ENCODE measurements around the gene STING1. TPM values are rescaled to one million over a fixed set of nuclear protein-coding genes. Genes with fewer than 3 reads are reported as not detected.

STING1 gene
- total and polyA plus RNA-seq, 10 of the 15 experiments (the other 5 are each of a cell fraction or from before 2014, with no cell fraction given), result 10.1 to 56.1 (median 41.0) TPM

- POLR2A ChIA-PET, result interaction anchor here (0.7 to 3.0 kb wide), 9 partner anchors 11 to 135 kb away, joined by 3 to 12 read pairs (median 6); partner anchors contain the start of gene DNAJC18
- WGBS (ENCODE audit: insufficient coverage, insufficient replicate concordance, low lambda C conversion rate, missing lambda C conversion rate), result 84% methylated on average over 6 of the region's 6 CpGs
- CTCF ChIA-PET, result interaction anchor here (0.7 to 10.1 kb wide), 39 partner anchors 8 to 689 kb away, joined by 3 to 491 read pairs (median 5); partner anchors contain the start of genes DNAJC18, PAIP2, SMIM33 and STING1
- Histone ChIP-seq H3K27ac (ENCODE audit: control insufficient read depth, insufficient read depth) (no peak overlapping the region), H3K79me2 (ENCODE audit: control insufficient read depth, insufficient read depth, low read length) (no peaks in the 10 kb centered on the region), H3K4me2 (ENCODE audit: control insufficient read depth, insufficient read depth) (no peak overlapping the region), H3K9me3 (replicated peaks; ENCODE audit: control insufficient read depth, insufficient read depth, low read length) (no peaks in the 10 kb centered on the region; the same call in 2 of the 3 replicates), H4K20me1 (ENCODE audit: control insufficient read depth, insufficient read depth) (no peaks in the 10 kb centered on the region), H3K4me3 (no peak overlapping the region), H3K36me3 (ENCODE audit: control insufficient read depth in 2 of 2, insufficient read depth in 2 of 2, low read length in 1 of 2) (no peaks in the 10 kb centered on the region), H3K4me1 (ENCODE audit: control insufficient read depth, insufficient read depth, low read length) (peaks cover 19% of the 10 kb centered on the region), H3K9ac (ENCODE audit: control insufficient read depth, insufficient read depth, low read length) (no peak overlapping the region), H3K27me3 (replicated peaks in 1 of 2; ENCODE audit: control insufficient read depth in 2 of 2, insufficient read depth in 2 of 2, low read length in 1 of 2) (no peaks in the 10 kb centered on the region), H2AFZ (ENCODE audit: control insufficient read depth, low read depth, low read length) (peak overlapping the region; percentile 55)
- intact Hi-C loops (cut with micrococcal nuclease; ENCODE audit: unreplicated experiment), result loop anchor here (1.0 to 2.0 kb wide), 2 partner anchors 57 to 92 kb away; no protein-coding TSS in a partner anchor
- ATAC-seq, result peak; percentile 17
- no TSS peak for BruUV-seq (replicated peaks)
- RAD21 ChIA-PET (ENCODE audit: unreplicated experiment), result interaction anchor here (0.6 to 9.6 kb wide), 27 partner anchors 10 to 263 kb away, joined by 3 to 241 read pairs (median 4); partner anchors contain the start of genes DNAJC18, MZB1, STING1 and UBE2D2
- no peak for FAIRE-seq
- no peak for DNase-seq (ENCODE audit: low read depth, low spot score)
- in situ Hi-C loops (cut with MboI), result no loop called here
- SMC1A ChIA-PET (ENCODE audit: uncharacterized antibody, unreplicated experiment), result interaction anchor here (0.7 to 11.2 kb wide), 32 partner anchors 8 to 263 kb away, joined by 3 to 235 read pairs (median 5); partner anchors contain the start of genes DNAJC18, MZB1 and STING1
- TF ChIP-seq ZNF207 (IDR thresholded peaks at IDR 0.05; ENCODE audit: borderline replicate concordance) (no peak), E2F8 (IDR thresholded peaks at IDR 0.05; ENCODE audit: low read depth, partially characterized antibody) (no peak), CREM (IDR thresholded peaks at IDR 0.05; ENCODE audit: low read depth) (no peak), POLR2AphosphoS5 (IDR thresholded peaks at IDR 0.05; ENCODE audit: low read length) (no peak), MTA3 (IDR thresholded peaks at IDR 0.05; ENCODE audit: borderline replicate concordance, low read length) (no peak), ZNF622 (IDR thresholded peaks at IDR 0.05) (no peak), NFYA (IDR thresholded peaks at IDR 0.05; ENCODE audit: borderline replicate concordance, low read depth, low read length) (no peak)
Observed at GRCh38 chr5:139513852-139514485, 31.4 kb upstream of the STING1 start.

Data from GM12878 (cell line).